CD4-positive, alpha-beta T cell treated with Interleukin-17A for 4 hours (primary cell): ENCODE data around the gene SMC1B.
"Not testable (repeated sequence)": the region's sequence is repeated elsewhere in the genome, so short reads cannot be mapped to it uniquely, and the experiment has no call there.

ENCODE experiments used
- DNase-seq: peaks from one replicate; pipeline ENCODE4 v3.0.0-alpha.2; 2020; ENCODE audit warnings: mixed read lengths

Gene SMC1B

GRCh38 chr22:45296628-45297297 is 116.6 kb downstream of the SMC1B start:
- peak; percentile 64 for DNase-seq

- no peak for DNase-seq
Measured at GRCh38 chr22:45295492-45295891, 117.9 kb downstream of the SMC1B start.

- not testable (repeated sequence) for DNase-seq
Measured at GRCh38 chr22:45295004-45295403, 118.4 kb downstream of the SMC1B start.
